ENCODE results near the gene PRR7.

- TF ChIP-seq CTCF (IDR thresholded peaks at IDR 0.05; ENCODE audit: low read depth, low read length, missing input control) (peak; percentile 0), GABPA (IDR thresholded peaks at IDR 0.05 in 1 of 2, conservative IDR thresholded peaks at IDR 0.05 in 1 of 2) (no peak), RXRA (IDR thresholded peaks at IDR 0.05) (no peak), ZBTB33 (IDR thresholded peaks at IDR 0.05) (no peak), RAD21 (IDR thresholded peaks at IDR 0.05) (no peak), YY1 (IDR thresholded peaks at IDR 0.05) (no peak)
Measured at GRCh38 chr5:177495243-177496060, 48.8 kb downstream of the PRR7 start.

Measured in liver (tissue), 3 donors.